A673 (cell line): ENCODE results near the gene ICOSLG.
"Not testable (repeated sequence)": the region's sequence is repeated elsewhere in the genome, so short reads cannot be mapped to it uniquely, and the experiment has no call there.

ENCODE experiments used
- EZH2 ChIP-seq: fragments of 200-600 bp; sonication (generic); IDR thresholded peaks from 2 replicates; pipeline ENCODE4 v1.6.1; 2017; ENCODE audit warnings: borderline replicate concordance, low read depth, mild to moderate bottlenecking, mixed read lengths, antibody characterized with exemption, low read length; ENCODE audit not compliant: poor library complexity, severe bottlenecking
- TF ChIP-seq, protein P1 (sequence below): fragments of 300-800, 200-600 bp; sonication (generic); conservative IDR thresholded peaks from 2 replicates; pipeline ENCODE4 v1.5.1; 2017; ENCODE audit warnings: low read depth, mild to moderate bottlenecking, antibody characterized with exemption, low read length, moderate library complexity, mixed read lengths

- not testable (repeated sequence) for TF ChIP-seq EZH2
- TF ChIP-seq, protein P1, sequence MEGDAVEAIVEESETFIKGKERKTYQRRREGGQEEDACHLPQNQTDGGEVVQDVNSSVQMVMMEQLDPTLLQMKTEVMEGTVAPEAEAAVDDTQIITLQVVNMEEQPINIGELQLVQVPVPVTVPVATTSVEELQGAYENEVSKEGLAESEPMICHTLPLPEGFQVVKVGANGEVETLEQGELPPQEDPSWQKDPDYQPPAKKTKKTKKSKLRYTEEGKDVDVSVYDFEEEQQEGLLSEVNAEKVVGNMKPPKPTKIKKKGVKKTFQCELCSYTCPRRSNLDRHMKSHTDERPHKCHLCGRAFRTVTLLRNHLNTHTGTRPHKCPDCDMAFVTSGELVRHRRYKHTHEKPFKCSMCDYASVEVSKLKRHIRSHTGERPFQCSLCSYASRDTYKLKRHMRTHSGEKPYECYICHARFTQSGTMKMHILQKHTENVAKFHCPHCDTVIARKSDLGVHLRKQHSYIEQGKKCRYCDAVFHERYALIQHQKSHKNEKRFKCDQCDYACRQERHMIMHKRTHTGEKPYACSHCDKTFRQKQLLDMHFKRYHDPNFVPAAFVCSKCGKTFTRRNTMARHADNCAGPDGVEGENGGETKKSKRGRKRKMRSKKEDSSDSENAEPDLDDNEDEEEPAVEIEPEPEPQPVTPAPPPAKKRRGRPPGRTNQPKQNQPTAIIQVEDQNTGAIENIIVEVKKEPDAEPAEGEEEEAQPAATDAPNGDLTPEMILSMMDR: not testable (repeated sequence)
Observed at GRCh38 chr21:44243980-44244379, 3.2 kb upstream of the ICOSLG start.
